A172 (cell line): ENCODE measurements around the gene TUBA1B. TPM values are rescaled to one million over a fixed set of nuclear protein-coding genes. Genes with fewer than 3 reads are reported as not detected.
A peak's percentile ranks its signal among the peaks of the same experiment; 100 is the strongest.

Experiments used
- DNase-seq: peaks from one replicate; pipeline ENCODE4 v3.0.0-alpha.2; 2015; ENCODE audit warnings: low spot score
- total RNA-seq: library from RNA; depleted of rRNA; stranded (reverse); fragments of >200 nt; shearing (Covaris generic); gene quantifications from 2 replicates; pipeline ENCODE4 v1.2.3, GENCODE V29; 2014; rRNA removed

Gene TUBA1B
- total RNA-seq, 1 experiment from 2014 or later = 2,613 TPM

DNA sequence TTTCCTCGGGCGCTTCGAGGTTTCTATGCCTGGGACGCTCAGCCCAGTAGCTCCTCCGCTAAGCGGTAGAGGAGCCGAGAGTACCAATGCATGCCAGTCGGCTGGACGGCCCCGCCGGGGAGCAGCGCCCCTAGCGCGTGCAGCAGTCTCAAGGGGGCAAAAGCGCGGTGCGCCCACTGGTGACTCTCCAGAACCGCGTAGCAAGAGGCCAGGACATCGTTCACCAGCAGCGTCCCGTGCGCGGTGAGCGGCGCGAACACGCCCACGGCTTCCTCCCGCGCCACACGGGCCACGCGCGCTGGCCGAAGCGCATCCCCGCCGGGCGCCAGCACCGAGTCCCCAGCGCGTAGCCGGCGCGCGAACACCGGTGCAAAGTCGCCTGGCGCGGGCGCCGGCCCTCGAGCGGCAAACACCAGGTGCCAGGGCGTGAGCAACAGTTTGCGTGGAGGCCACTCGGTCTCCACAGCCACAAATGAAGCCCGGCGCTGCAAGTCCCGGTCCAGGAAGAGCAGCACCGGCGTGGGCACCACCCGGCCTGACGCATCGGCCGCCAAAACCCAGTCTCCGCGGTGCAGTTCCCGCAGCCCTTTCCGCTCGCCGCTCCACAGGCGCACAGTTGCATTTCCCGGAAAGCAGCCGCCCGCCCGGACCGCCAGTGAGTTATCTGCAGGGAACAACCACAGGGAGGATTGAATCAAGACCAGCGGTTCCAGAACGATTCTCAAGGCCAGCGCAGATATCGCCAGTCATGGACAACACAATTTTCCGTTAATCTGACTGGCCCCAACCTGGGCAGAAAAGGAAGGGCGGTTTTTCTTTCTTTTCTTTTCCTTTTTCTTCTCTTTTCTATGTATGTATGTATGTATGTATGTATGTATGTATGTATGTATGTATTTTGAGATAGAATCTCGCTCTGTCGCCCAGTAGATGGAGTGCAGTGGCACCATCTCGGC, 41.1 kb downstream of the TUBA1B start:
- no peak for DNase-seq

DNA sequence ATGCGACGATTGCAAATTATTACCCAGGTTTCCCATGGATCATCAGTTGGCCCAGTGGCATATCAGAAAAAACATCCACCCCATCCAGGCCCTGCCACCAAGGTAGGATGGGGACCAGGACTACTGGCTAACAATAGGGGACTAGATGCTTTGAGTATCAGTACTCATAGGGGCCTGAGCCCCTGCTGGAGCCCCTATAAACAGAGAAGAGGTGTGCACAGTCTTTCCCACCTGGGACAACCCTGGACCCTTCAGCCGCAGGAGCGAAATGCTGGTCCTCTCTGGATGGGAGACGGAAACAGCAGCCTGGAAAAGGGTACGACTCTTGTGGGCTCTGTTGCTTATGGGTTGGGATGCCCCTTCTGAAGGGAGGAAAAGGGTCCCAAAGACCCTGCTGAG, 42.3 kb downstream of the TUBA1B start:
- no peak for DNase-seq

DNA sequence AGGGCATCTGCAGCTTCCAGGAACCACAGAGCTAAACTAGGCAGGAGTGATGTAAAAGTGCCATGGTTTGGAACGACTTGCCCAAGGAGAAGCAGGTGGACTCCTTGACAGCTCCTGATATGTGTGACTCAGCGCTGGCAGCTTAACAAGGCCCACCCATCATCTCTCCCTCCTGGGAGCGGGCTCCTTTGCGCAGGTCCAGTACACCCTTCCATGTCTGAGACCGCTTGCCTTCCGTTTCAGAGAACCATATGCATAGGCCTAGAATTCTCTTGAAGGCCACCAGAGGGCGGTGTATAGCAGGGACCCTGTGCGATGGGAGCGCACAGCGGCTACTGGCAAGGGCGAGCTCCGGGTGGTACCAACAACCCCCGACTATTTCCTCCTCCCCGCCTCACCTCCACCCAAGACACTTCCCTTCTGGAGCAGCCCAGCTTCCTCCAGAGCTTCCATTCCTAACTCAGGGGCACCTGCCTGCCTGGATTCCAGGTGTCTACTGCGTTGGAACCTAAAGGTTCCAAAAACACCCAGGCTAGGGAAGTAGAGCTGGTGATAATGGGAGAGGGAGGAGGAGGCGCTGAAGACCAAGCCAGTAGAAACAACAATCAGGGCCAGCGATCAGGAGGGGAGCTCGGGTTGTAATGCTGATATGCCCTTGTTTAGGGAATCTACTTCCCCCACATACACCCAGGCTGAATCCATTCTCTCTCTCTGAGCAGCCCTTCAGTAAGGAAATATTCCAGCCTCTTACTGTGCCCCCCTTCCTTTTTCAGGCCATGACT, 42.9 kb downstream of the TUBA1B start:
- peak; percentile 91 for DNase-seq

DNA sequence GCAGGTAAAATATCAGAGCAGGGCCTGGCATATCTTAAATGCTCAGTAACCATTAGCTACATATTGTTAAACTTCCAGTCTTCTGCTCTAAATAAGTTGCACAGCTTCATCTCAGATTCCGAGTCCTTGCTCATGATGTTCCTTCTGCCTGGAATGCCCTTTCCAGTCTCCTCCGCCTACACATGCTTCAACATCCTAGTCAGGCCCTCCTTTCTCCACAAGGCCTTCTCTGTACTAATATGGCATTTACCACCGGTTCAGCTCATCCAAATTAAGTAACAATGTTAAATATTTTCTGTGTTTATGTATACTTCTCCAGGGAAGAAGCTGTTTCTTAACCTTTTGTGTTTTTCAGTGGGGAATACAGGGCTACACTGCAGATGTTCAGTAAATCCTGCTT, 45.1 kb downstream of the TUBA1B start:
- DNase-seq = no peak

DNA sequence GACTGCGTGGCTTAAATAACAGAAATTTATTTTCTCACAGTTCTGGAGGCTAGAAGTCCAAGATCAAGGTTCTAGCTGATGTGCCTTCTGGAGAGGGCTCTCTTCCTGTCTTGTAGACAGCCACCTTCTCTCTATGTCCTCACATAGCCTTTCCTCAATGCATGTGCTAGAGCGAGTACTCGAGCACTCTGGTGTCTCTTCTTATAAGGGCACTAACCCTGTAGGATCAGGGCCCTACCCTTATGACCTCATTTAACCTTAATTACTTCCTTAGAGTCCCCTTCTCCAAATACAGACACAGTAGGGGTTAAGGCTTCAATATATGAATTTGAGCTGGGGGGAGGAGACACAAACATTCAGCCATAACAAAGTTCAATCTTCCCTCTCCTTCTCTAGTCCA, 46.8 kb downstream of the TUBA1B start:
- DNase-seq = no peak

DNA sequence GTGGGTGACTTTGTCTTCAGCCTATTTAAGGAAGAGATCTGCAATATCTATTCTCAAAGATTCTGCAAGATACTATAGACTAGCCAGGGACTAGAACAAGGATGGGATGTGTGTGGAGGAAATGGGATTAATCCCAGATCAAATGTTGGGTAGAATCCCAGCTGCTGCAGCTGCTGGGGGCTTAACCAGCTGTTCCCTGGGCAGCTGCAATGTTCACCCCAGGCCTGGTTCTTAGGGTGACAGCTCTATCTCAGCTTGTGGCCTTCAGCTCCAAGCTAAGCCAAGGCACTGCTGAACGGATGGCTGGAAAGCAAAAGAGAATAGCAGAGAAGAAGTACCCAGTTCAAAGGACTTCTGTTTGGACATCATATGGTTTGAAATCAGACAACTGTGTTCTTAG, 51.4 kb downstream of the TUBA1B start:
- no peak for DNase-seq

Other genes starting within 250 kb of the TUBA1B start
- gene FKBP11, start 205.9 kb downstream of the TUBA1B start, total RNA-seq = 2.8 and 3.3 TPM in 2 replicates
- 51.9 and 78.9 TPM in 2 replicates for gene ARF3, start 173.9 kb downstream of the TUBA1B start, total RNA-seq
- 0.36 and 1.5 TPM in 2 replicates for gene WNT10B, start 159.7 kb downstream of the TUBA1B start, total RNA-seq
- gene WNT1, start 153.1 kb downstream of the TUBA1B start, total RNA-seq = not detected in 2 replicates
- 0.03 and 0.19 TPM in 2 replicates for gene DDN, start 132.0 kb downstream of the TUBA1B start, total RNA-seq
- gene PRKAG1, start 112.6 kb downstream of the TUBA1B start, total RNA-seq = 71.9 and 98.1 TPM in 2 replicates
- gene KMT2D, start 70.6 kb downstream of the TUBA1B start, total RNA-seq = 17.2 and 41.4 TPM in 2 replicates
- 1.2 and 8.0 TPM in 2 replicates for gene RHEBL1, start 61.4 kb downstream of the TUBA1B start, total RNA-seq
- not detected in 2 replicates for gene DHH, start 36.6 kb downstream of the TUBA1B start, total RNA-seq
- gene LMBR1L, start 20.5 kb downstream of the TUBA1B start, total RNA-seq = 16.4 and 21.4 TPM in 2 replicates
- gene TUBA1A, start 57.7 kb upstream of the TUBA1B start, total RNA-seq = 884 and 1,296 TPM in 2 replicates
- gene TUBA1C, start 133.7 kb upstream of the TUBA1B start, total RNA-seq = 1,111 and 1,563 TPM in 2 replicates
- gene PRPH, start 163.8 kb upstream of the TUBA1B start, total RNA-seq = 4.6 and 6.9 TPM in 2 replicates
- 38.2 and 45.4 TPM in 2 replicates for gene TROAP, start 191.9 kb upstream of the TUBA1B start, total RNA-seq
- gene C1QL4, start 205.8 kb upstream of the TUBA1B start, total RNA-seq = 2.3 and 4.4 TPM in 2 replicates
- gene DNAJC22, start 215.5 kb upstream of the TUBA1B start, total RNA-seq = 12.6 and 13.1 TPM in 2 replicates
- 23.8 and 30.6 TPM in 2 replicates for gene SPATS2, start 236.1 kb upstream of the TUBA1B start, total RNA-seq